AG04450 (cell line): ENCODE data around the gene SNX9. TPM values are rescaled to one million over a fixed set of nuclear protein-coding genes. Genes with fewer than 3 reads are reported as not detected.

Experiments
- CTCF ChIA-PET: fragments of 300-600, 350-600 bp; formaldehyde crosslinking; extraction: SDS; loops from one replicate; lab custom pipeline; 2022; ENCODE audit warnings: antibody characterized with exemption, inconsistent platforms; lab: Charles Lee
- POLR2A ChIA-PET: fragments of 350-600 bp; formaldehyde crosslinking; extraction: SDS; loops from one replicate; lab custom pipeline; 2021; ENCODE audit warnings: antibody characterized with exemption, inconsistent platforms; lab: Yijun Ruan, JAX
- DNase-seq: peaks from one replicate; pipeline ENCODE4 v3.0.0-alpha.2; 2011; ENCODE audit warnings: low read depth, low spot score
- H3K27ac ChIP-seq: one replicate; pipeline ENCODE4 v1.5.1; 2012; ENCODE audit warnings: low read depth, low read length, control low read depth
- H3K27me3 ChIP-seq: one replicate; pipeline ENCODE4 v1.6.0; 2012; ENCODE audit warnings: low read length; ENCODE audit not compliant: control insufficient read depth, insufficient read depth
- H3K4me3 ChIP-seq: 2 replicates; pipeline ENCODE4 v1.5.1; 2011; ENCODE audit warnings: mild to moderate bottlenecking, low read depth, low read length, control low read depth
- H3K9me3 ChIP-seq: 2 replicates; pipeline ENCODE4 v1.5.1; 2012; ENCODE audit warnings: low read length; ENCODE audit not compliant: control insufficient read depth, insufficient read depth
- polyA plus RNA-seq: library from polyadenylated mRNA; depleted of rRNA; stranded (reverse); fragments of >200 nt; gene quantifications from 2 replicates; pipeline ENCODE4 v1.2.3, GENCODE V29; 2011
- TF ChIP-seq, protein P1 (sequence below): IDR thresholded peaks from 2 replicates; pipeline ENCODE4 v1.5.1; 2011; ENCODE audit warnings: low read depth, low read length, control low read depth, inconsistent platforms

Gene SNX9
- polyA plus RNA-seq, 1 experiment = 58.7 TPM

DNA sequence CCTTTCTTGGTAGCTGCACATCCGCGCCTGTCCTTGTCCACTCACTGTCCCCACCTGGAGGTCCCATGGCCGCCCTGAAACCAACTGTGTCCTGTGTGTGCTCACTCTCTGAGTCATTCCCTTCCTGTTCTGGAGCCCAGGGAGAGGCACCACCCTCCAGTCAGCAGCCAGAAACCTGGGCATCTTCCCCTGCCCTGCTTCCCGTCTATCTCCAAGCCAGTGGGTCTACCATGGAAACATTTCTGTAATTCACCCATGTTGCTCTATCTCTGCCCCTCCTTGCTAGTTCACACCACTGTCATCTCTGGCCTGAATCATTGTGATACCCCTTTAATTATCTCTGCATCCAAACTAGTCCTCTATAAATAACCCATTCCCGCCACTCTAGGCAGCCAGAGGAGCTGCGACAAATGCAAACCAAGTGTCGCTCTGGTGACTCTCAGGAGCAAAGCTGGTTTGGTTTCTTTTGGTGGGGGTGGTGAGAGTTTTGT is 129.9 kb downstream of the SNX9 start:
- TF ChIP-seq, protein P1, sequence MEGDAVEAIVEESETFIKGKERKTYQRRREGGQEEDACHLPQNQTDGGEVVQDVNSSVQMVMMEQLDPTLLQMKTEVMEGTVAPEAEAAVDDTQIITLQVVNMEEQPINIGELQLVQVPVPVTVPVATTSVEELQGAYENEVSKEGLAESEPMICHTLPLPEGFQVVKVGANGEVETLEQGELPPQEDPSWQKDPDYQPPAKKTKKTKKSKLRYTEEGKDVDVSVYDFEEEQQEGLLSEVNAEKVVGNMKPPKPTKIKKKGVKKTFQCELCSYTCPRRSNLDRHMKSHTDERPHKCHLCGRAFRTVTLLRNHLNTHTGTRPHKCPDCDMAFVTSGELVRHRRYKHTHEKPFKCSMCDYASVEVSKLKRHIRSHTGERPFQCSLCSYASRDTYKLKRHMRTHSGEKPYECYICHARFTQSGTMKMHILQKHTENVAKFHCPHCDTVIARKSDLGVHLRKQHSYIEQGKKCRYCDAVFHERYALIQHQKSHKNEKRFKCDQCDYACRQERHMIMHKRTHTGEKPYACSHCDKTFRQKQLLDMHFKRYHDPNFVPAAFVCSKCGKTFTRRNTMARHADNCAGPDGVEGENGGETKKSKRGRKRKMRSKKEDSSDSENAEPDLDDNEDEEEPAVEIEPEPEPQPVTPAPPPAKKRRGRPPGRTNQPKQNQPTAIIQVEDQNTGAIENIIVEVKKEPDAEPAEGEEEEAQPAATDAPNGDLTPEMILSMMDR = no peak
- Histone ChIP-seq H3K27ac (no peak overlapping the region), H3K4me3 (no peak overlapping the region), H3K27me3 (no peaks in the 10 kb centered on the region), H3K9me3 (peaks cover 7% of the 10 kb centered on the region)
- POLR2A ChIA-PET = interaction anchor here (0.6 kb wide), 1 partner anchor 438 kb away, joined by 3 read pairs; no protein-coding TSS in a partner anchor
- DNase-seq = no peak
- CTCF ChIA-PET = no interaction called here

DNA sequence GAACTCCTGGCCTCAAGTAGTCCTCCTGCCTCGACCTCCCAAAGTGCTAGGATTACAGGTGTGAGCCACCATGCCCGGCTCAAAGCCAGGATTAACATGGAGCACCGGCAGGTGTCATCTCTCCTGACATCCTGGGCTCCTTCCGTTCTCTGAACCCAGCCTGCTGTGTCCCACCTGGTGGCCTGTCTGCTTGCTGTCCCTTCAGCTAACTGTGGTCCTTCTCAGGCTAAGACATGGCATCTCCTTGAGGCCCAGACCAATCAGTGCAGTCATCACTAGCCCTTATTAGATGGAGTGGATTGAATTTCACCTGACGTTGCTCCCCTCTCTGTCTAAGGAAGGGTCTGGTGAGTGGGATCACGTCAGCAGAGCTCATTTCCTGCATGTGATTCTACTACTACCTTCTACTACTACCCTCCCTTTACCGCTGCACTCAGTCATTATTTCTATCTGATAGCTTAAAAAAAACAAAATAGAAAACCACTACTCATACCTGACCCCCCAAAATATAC is 130.6 kb downstream of the SNX9 start:
- peaks cover 13% of the 10 kb centered on the region for H3K9me3 ChIP-seq
- POLR2A ChIA-PET = interaction anchor here (0.6 to 0.7 kb wide), 2 partner anchors 50 to 439 kb away, joined by 3 read pairs; no protein-coding TSS in a partner anchor
- no peak overlapping the region for H3K4me3 ChIP-seq
- DNase-seq = no peak
- H3K27ac ChIP-seq = no peak overlapping the region
- TF ChIP-seq, protein P1 = no peak
- CTCF ChIA-PET = interaction anchor here (0.7 to 1.1 kb wide), 2 partner anchors 117 to 119 kb away, joined by 3 read pairs; no protein-coding TSS in a partner anchor
- no peaks in the 10 kb centered on the region for H3K27me3 ChIP-seq

DNA sequence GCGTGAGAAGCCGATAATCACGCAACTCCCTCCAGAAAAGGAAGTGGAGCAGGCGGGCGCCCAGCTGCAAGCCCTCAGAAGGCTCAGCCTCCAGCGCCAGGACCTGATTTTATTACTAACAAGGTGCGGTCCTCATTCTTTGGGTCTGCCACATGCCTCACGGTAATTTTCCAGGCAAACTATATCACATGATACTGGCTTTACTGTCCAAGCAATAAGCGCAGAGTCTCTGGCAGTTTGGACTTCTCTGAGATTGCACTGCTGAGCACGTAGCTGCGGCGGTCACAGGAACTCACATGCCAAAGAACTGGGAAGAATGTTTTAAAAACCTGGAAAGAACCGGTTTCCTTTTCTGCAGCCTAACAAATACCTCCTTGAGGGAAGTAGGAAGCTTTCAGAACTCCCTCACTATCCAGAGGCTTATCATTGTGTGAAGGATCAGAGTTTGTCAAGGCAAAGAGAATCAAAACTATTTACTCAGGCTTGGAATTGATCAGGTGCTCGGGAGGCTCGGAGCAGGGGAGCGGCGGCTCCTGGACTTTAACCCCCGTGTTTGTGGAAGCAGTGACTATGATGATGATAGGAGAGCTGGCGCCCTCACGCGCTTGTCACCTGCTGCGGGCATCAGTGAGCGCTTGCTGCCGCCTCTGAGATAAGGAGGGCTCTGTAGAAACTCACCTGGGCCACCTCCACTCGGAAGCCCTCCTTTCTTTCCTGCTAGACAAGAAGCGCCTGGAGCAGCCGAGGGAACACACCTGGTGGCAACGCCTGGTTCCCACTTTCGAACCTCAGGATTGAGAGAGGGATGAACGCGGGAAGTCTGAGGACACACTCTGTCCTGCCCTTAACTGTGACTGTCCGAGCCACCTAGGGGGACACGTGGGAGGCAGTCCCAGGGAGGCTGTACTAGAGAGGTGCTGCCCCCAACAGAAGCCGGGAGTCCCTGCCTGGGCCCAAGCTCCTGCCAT is 131.4 kb downstream of the SNX9 start:
- Histone ChIP-seq H3K27ac (no peak overlapping the region), H3K9me3 (peaks cover 14% of the 10 kb centered on the region), H3K4me3 (no peak overlapping the region), H3K27me3 (no peaks in the 10 kb centered on the region)
- DNase-seq = no peak
- TF ChIP-seq, protein P1 = no peak
- ChIA-PET CTCF (interaction anchor here (0.7 to 1.1 kb wide), 2 partner anchors 117 to 118 kb away, joined by 3 read pairs; no protein-coding TSS in a partner anchor), POLR2A (interaction anchor here (0.7 kb wide), 1 partner anchor 49 kb away, joined by 3 read pairs; no protein-coding TSS in a partner anchor)

DNA sequence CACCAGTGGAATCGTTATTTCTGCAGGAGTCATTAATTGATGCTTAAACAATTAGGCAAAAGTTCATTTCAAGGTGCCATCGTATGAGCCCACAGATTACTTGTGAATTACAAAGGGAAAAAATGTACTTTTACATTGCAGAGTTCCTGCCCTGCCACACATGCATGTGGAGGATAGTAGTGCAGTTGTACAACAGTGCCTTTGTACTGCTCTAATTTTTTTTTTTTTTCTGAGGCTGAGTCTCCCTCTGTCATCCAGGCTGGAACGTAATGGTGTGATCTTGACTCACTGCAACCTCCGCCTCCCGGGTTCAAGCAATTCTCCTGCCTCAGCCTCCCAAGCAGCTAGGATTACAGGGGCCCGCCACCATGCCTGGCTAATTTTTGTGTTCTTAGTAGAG is 132.6 kb downstream of the SNX9 start:
- TF ChIP-seq, protein P1 = no peak

More for the DNA sequence above, 132.6 kb downstream of the SNX9 start:
- no peak for DNase-seq
- no peaks in the 10 kb centered on the region for H3K27me3 ChIP-seq
- POLR2A ChIA-PET = interaction anchor here (0.7 kb wide), 1 partner anchor 269 kb away, joined by 3 read pairs; no protein-coding TSS in a partner anchor
- H3K9me3 ChIP-seq = peaks cover 21% of the 10 kb centered on the region
- CTCF ChIA-PET = no interaction called here
- no peak overlapping the region for H3K4me3 ChIP-seq
- no peak overlapping the region for H3K27ac ChIP-seq
